NCI-H146 treated with DMSO at 0.1 percent for 48 hours (cell line): ENCODE measurements around the gene SPATA2L.
"Not testable (repeated sequence)": the region's sequence is repeated elsewhere in the genome, so short reads cannot be mapped to it uniquely, and the experiment has no call there.

Experiments used
- DNase-seq: peaks from one replicate; lab custom pipeline; 2025; ENCODE audit not compliant: unreplicated experiment; lab: John Stamatoyannopoulos, UW

Gene SPATA2L

GRCh38 chr16:89709166-89709565 lies 7.7 kb upstream of the SPATA2L start:
- DNase-seq, result no peak

DNA sequence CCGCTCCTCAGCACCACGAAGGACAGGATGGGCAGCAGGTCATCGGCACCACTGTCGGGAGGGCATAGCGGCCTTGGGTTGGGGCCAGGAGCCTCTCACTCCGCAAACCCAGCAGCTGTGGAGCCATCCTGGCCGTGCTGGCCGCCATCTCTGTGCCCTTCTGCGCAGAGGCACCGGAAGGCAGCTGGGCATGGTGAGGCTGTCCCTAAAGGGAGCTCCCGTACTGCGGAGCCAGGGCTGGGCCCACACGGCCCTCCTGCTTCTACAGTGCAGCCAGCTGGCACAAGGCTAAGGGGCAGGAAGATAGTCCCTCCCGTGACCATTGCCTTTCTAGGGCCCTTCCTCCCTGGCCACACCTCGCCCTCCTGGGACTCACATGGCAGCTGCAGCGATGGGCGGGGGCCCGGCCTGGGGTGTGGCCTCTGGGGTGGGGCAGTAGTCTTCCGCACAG lies 7.0 kb upstream of the SPATA2L start:
- DNase-seq, result no peak

GRCh38 chr16:89707695-89708094 lies 6.2 kb upstream of the SPATA2L start:
- DNase-seq, result no peak

DNA sequence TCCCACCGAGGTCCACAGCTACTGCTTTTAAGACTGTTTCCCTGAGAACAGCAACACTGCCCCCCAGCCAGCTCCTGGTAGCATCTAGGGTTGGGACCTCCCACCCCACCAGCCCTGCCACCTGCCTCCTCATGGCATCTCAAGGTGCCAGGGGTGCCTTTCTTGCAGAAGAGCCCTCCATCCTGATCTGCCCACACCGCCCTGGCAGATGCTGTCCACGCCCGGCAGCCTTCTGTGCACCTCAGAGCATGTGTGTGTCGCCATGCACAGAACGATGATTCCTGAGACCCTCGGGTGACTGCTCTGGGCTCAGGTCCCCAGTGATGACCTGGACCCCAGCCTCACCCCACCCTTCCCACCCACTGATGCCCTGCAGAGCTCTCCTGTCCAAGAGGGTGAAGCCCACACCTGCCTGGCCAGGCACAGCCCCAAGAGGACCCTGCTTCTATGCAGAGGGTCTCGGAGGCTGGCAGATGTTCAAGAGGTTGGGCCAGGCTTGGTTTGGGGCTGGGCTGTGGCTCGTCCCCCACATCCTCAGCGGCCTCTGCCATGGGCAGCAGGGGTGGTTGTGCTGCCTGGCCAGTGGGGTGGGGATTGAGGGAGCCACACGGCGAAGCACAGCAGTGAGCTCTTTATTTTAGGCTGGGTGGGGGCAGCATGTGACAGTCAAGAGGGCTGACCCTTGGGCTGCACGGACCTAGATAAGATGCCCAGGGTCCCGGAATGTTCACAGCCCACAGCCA lies 5.2 kb upstream of the SPATA2L start:
- no peak for DNase-seq

- DNase-seq, result no peak
Measured at GRCh38 chr16:89705006-89705405, 3.5 kb upstream of the SPATA2L start.

DNA sequence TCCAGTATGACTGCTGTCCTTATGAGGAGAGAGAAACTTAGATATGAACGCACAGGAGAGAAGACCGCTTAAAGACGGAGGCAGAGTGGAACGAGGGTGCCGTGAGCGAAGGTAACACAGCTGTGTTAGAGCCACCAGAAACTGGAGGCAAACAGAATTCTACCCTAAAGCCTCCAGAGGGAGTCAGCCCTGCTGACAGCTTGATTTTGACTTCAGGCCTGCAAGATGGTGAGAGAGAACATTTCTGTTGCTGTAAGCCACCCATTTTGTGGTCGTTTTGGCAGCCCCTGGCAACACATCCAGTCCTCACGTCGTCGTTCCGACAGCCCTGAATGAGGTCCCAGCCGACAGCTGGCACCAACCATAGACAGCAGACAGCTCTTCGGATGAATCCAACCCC lies 2.8 kb upstream of the SPATA2L start:
- DNase-seq, result no peak

- no peak for DNase-seq
Measured at GRCh38 chr16:89700649-89701424, 668 bp downstream of the SPATA2L start.

DNA sequence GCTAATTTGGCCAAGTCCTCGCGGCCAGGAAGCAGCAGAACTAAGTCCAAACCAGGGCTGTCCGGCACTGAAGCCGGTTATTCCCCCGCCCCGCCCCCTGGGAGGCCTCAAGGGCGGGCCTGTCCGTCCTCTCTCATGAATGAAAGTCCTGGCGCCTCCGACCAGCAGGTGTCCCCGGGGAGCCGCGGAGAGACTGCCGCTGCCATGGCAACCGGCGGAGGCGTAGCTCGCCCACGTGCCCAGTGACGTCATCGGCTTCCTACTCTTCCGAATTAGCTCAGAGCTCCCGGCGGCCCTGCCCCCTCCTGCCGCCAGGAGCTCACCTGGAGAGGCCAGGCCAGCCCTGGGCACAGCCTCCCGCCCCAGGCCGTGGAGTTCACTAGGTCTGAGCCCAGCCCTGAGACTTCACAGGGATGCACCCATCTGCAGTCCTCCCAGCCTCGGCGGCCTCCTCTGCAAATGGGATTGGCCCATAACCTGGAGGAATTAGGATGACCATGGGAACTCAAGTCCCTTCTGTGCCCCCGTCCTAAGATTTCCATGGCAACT lies 1.3 kb downstream of the SPATA2L start:
- peak; percentile 92 for DNase-seq

GRCh38 chr16:89699629-89700099 lies 1.8 kb downstream of the SPATA2L start:
- DNase-seq, result not testable (repeated sequence)

GRCh38 chr16:89698717-89699116 lies 2.8 kb downstream of the SPATA2L start:
- DNase-seq, result not testable (repeated sequence)

DNA sequence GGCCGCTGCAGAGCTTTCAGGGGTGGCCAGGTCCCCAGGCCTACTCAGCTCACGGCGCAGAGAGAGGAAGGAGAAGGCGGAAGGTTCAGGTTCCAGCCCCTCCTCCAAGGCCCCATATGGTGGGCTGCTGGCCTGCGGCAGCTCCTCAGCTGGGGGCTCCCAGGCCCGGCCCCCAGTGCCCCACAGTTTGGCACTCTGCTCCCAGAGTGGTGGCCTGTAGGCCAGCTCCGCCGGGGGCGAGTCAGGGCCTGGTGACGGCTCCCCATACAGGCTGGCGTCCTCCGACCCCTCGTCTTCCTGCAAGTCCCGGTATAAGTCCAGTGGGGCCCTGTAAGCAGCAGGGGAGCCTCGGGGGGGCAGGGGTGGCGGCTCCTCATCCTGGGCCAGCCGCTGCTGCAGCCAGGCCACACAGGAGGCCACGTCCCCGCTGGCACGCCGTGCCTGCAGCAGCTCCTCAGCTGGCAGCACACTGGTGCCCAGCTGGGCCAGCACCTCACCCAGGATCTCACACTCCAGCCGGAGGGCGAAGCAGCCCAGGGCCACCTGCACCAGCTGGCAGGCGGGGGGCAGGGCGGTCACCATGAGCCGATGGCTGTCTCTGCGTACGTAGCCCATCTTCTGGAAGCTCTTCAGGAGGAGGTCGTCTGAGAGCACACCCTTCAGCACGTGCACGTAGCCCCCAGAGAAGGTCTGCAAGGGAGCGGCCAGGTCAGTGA lies 3.7 kb downstream of the SPATA2L start:
- DNase-seq, result no peak

DNA sequence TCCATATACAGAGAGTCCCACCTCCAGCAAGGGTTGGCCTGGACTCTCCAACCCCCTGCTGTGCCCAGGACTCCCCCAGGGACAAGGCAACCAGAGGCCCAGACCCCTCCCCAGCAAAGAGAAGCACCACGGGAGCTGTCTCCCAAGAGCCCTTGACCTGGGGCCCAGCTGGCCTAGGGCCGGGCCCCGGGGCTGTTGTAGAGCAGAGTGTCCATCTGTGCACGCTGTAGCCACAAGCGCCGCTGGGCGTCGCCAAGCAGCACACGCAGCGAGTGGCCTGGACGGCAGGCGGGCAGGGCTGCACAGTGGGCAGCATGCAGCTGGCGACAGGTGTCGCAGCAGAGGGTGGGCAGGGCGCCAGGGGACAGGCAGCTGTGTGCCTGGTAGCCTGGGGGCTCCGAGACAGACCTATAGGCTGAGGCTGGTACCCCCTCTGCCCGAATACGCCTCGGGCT lies 4.3 kb downstream of the SPATA2L start:
- DNase-seq, result no peak

- DNase-seq, result no peak
Measured at GRCh38 chr16:89696670-89697128, 4.8 kb downstream of the SPATA2L start.

DNA sequence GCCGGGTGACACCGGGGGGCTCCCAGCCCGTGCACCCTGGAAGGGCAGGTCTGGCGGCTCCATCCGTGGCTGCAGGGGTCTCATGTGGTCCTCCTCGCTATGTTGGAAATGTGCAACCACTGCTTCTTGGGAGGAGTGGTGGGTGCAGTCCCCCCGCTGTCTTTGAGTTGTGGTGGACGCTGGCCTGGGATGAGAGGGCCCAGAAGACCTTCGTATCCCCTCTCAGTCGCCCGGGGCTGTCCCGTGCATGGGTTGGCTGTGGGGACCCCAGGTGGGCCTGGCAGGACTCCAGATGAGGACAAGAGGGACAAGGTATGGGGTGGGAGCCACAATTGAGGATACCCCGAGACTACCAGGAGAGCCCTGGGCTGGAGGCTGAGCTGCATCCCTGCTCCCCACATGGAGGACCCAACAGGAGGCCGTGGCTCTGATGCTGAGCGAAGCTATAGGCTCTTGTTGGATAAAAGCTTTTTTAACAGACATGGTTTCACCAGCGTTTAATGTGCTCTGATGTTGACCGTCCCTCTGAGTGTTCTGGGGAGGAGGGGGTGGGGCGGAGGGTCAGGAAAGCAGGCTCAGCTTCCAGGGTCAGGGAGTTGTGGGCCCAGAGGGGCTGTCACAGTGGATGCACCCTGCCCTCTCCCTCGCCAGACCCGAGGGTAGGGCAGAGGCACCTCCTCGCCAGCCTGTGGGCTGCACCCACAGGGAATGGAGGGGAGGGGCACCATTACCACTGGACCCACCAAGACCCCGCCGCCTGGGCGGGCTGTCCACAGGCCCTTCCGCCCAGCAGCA lies 5.4 kb downstream of the SPATA2L start:
- no peak for DNase-seq

DNA sequence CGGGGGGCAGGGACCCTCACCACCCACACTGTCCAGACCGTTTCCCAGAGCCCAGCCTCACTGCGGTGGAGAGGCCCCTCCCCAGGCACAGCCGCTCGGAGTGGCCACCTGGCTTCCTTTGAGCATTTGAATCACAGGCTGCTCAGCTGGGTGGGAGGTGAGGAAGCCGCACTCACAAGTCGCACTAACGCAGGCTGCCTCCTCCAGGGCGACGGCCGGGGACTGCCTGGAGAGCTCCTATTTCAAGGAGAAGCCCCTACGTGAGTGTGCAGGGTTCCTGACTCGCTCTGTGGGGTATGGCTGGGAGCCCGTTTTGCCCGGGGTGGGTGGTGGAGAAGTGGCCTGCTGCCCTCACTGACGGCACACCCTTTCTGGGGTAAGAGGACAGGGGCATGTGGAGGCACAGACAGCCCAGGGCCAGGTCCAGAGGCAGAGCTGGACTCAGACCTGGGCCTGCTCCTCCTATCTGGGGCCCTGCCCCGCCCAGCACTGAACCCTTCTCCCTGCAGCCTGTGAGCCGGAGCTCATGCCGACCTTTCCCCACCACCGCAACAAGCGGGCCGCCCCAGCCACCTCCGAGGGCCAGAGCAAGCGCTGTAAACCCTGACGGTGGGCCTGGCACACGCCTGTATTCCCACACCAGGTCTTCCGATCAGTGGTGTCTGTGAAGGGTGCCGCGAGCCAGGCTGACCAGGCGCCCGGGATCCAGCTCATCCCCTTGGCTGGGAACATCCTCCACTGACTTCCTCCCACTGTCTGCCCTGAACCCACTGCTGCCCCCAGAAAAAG lies 6.2 kb downstream of the SPATA2L start:
- no peak for DNase-seq

- DNase-seq, result not testable (repeated sequence)
Measured at GRCh38 chr16:89694784-89695085, 6.8 kb downstream of the SPATA2L start.

DNA sequence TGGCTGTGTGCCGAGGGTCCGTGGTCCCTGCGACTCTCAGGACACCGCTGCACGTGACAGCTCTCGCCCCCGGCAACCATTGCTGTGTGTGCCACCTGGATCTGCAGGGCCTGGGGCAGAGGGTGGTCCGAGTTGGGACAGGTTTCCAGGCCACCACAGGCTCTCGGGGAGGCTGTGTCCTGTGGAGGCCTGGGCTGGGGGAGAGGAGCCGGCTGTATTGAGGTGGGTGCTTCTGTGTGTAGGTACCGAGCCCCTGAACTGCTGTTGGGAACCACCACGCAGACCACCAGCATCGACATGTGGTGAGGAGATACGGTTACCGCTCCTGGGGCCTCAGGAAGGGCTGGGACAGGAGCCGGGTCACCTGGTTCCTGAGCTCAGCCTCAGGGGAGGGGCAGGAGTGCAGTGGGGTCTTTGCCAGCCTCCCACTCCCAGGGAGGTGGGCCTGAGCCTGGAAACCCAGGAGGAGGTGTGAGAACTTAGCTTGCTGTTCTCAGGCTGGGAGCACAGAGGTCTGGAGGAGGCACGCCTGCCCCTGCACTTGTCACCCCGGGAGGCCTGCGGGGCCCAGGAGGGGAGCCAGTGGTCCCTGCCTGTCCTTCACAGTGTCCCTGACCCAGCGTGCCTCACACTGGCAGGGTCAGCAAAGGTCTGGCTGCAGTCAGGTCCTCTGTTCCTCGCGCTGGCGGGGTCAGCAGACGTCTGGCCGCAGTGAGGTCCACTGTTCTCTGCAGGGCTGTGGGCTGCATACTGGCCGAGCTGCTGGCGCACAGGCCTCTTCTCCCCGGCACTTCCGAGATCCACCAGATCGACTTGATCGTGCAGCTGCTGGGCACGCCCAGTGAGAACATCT lies 7.3 kb downstream of the SPATA2L start:
- DNase-seq, result no peak

- DNase-seq, result no peak
Measured at GRCh38 chr16:89693289-89693731, 8.2 kb downstream of the SPATA2L start.
